ENCODE measurements around the gene ACSF3. TPM values are rescaled to one million over a fixed set of nuclear protein-coding genes. Genes with fewer than 3 reads are reported as not detected.

ACSF3 gene
- total RNA-seq, 2 donors from 2014 or later, result 24.1 to 41.7 TPM

DNA sequence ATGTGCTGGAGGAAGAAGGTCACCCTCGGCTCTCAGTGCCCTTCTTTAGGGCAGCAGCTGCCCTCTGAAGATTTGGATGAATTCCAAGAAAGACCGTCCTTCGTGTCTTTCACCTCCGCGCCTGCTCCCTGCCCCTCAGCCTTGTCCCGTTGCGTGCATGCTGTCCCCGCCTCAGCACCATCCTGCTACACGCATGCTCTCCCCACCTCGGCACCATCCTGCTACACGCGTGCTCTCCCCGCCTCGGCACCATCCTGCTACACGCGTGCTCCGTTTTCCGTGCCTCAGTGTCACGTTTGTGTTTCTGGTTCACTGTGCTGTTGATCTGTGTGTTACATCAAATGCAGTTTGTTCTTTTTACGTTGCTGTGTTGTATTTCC lies 13.5 kb downstream of the ACSF3 start:
- H3K27me3 ChIP-seq (replicated peaks; ENCODE audit: insufficient read depth), result no peaks in the 10 kb centered on the region
- no peak for DNase-seq (ENCODE audit: low spot score)
- no peaks in the 10 kb centered on the region for H3K9me3 ChIP-seq
- H3K4me3 ChIP-seq, result no peak overlapping the region
- peaks cover 44% of the 10 kb centered on the region for H3K36me3 ChIP-seq
- no peaks in the 10 kb centered on the region for H3K4me1 ChIP-seq (ENCODE audit: control insufficient read depth in 1 of 2, low read depth in 2 of 2)
- H3K27ac ChIP-seq, result no peak overlapping the region
- TF ChIP-seq, protein P1, sequence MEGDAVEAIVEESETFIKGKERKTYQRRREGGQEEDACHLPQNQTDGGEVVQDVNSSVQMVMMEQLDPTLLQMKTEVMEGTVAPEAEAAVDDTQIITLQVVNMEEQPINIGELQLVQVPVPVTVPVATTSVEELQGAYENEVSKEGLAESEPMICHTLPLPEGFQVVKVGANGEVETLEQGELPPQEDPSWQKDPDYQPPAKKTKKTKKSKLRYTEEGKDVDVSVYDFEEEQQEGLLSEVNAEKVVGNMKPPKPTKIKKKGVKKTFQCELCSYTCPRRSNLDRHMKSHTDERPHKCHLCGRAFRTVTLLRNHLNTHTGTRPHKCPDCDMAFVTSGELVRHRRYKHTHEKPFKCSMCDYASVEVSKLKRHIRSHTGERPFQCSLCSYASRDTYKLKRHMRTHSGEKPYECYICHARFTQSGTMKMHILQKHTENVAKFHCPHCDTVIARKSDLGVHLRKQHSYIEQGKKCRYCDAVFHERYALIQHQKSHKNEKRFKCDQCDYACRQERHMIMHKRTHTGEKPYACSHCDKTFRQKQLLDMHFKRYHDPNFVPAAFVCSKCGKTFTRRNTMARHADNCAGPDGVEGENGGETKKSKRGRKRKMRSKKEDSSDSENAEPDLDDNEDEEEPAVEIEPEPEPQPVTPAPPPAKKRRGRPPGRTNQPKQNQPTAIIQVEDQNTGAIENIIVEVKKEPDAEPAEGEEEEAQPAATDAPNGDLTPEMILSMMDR (IDR thresholded peaks at IDR 0.05), result no peak
- no peak for ATAC-seq (ENCODE audit: insufficient number of reproducible peaks, low FRiP score, low read depth)

DNA sequence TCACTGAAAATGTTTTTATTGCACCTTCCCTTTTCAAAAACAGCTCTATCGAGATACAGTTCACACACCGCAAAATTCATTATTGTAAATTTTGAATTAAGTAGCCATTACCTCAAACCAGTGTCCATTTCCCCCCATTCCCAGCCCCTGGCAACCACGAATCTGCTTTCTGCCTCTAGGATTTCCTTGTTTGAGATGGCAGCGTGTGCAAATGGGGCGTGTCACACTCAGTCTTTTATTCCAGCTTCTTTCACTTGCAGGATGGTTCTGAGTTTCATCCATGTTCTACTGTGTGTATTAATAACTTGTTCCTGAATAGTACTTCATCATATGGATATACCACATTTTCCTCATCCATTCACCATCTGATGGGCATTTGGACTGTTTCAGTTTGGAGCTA lies 14.8 kb downstream of the ACSF3 start:
- Histone ChIP-seq H3K4me1 (ENCODE audit: control insufficient read depth in 1 of 2, low read depth in 2 of 2) (no peaks in the 10 kb centered on the region), H3K27ac (no peak overlapping the region), H3K9me3 (no peaks in the 10 kb centered on the region), H3K27me3 (replicated peaks; ENCODE audit: insufficient read depth) (no peaks in the 10 kb centered on the region), H3K36me3 (peaks cover 46% of the 10 kb centered on the region), H3K4me3 (no peak overlapping the region)
- ATAC-seq (ENCODE audit: insufficient number of reproducible peaks, low FRiP score, low read depth), result no peak
- DNase-seq (ENCODE audit: low spot score), result no peak
- TF ChIP-seq, protein P1 (IDR thresholded peaks at IDR 0.05), result no peak

DNA sequence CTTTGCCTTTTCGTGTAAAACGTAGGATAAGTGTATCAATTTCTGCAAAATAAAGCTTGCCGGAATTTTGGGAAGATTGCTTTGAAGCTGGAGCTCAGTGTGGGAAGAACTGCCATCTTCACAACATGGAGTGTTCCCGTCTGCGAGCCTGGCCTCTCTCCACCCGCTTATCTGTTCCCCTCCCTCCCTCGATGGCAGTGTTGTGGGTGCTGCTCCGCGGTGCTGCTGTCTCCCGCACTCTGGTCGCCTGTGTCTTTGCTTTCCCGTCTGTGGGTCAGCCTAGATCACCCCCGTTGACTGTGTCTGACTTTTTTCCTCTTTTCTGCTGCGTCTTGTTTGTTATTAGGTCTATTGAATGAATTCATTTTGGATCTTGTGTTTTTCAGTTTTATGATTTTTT lies 17.0 kb downstream of the ACSF3 start:
- TF ChIP-seq, protein P1 (IDR thresholded peaks at IDR 0.05), result no peak
- no peak for DNase-seq (ENCODE audit: low spot score)
- no peaks in the 10 kb centered on the region for H3K27me3 ChIP-seq (replicated peaks; ENCODE audit: insufficient read depth)
- H3K4me3 ChIP-seq, result no peak overlapping the region
- peaks cover 50% of the 10 kb centered on the region for H3K36me3 ChIP-seq
- ATAC-seq (ENCODE audit: insufficient number of reproducible peaks, low FRiP score, low read depth), result no peak
- no peaks in the 10 kb centered on the region for H3K4me1 ChIP-seq (ENCODE audit: control insufficient read depth in 1 of 2, low read depth in 2 of 2)
- no peak overlapping the region for H3K27ac ChIP-seq
- no peaks in the 10 kb centered on the region for H3K9me3 ChIP-seq

DNA sequence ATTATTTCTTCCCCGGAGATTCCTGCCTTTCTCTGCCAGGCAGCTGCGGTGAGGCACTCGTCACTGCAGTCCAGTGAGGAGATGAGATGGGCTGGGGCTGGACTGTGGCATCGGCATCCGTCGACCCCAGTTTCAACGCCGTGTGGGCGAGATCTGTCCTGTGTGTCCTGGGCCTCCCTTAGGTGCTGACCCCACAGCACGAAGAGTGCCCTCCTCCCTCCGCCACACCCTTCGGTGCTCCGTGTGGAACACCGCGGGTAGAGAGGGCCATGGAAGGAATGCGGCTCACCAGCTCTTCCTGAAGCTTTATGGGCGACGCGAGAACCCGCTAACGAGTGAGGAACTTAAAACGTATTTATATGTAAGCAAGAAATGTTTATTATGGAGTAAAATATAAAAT lies 17.6 kb downstream of the ACSF3 start:
- Histone ChIP-seq H3K27me3 (replicated peaks; ENCODE audit: insufficient read depth) (no peaks in the 10 kb centered on the region), H3K36me3 (peaks cover 46% of the 10 kb centered on the region), H3K27ac (no peak overlapping the region), H3K4me1 (ENCODE audit: control insufficient read depth in 1 of 2, low read depth in 2 of 2) (no peaks in the 10 kb centered on the region), H3K4me3 (no peak overlapping the region), H3K9me3 (no peaks in the 10 kb centered on the region)
- TF ChIP-seq, protein P1 (IDR thresholded peaks at IDR 0.05), result no peak
- no peak for ATAC-seq (ENCODE audit: insufficient number of reproducible peaks, low FRiP score, low read depth)
- DNase-seq (ENCODE audit: low spot score), result no peak

DNA sequence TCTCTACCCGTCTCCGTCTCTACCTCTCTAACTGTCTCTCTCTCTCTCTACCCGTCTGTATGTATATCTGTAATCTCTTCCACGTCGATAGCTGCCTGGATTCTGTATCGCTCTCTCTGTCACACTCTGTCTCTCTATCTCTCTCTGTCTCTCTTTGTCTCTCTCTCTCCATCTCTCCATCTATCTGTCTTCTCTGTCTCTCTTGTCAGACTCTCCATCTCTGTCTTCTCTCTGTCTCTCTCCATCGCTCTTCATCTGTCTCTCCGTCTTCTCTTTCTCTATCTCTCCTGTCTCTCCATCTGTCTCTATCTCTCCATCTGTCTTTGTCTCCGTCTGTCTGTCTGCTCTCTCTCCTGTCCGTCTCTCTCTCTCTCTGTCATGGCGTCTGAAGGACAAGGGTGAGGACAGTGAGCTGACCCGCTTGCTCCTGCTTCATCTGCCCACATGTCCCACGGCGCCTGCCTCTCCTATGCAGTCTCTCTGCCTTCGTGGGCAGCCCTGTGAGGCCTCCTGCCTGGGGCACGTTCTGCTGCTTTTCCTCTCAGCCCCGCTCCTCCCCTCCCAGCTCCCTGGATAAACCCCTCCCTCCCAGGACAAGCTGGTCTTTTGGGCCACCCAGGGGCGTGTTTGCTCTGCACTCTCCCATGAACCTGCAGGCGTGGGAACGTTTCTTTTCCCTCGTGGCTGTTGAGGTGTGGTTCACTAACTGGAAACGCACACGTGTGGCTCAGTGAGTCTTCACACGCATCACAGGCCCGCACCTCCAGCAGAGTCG lies 18.9 kb downstream of the ACSF3 start:
- Histone ChIP-seq H3K27ac (no peak overlapping the region), H3K4me1 (ENCODE audit: control insufficient read depth in 1 of 2, low read depth in 2 of 2) (no peaks in the 10 kb centered on the region), H3K27me3 (replicated peaks; ENCODE audit: insufficient read depth) (no peaks in the 10 kb centered on the region), H3K4me3 (no peak overlapping the region), H3K9me3 (no peaks in the 10 kb centered on the region), H3K36me3 (peaks cover 51% of the 10 kb centered on the region)
- DNase-seq (ENCODE audit: low spot score), result no peak
- no peak for ATAC-seq (ENCODE audit: insufficient number of reproducible peaks, low FRiP score, low read depth)
- TF ChIP-seq, protein P1 (IDR thresholded peaks at IDR 0.05), result no peak

Data from thoracic aorta (tissue), 2 donors.